ENCODE data around the gene HOXA6.

- TF ChIP-seq CTCF (IDR thresholded peaks at IDR 0.05) (no peak), EZH2phosphoT487 (IDR thresholded peaks at IDR 0.05) (peak; percentile 12), EZH2 (IDR thresholded peaks at IDR 0.05) (peak; percentile 4)
These were observed 47.9 kb downstream of the HOXA6 start for GRCh38 chr7:27099453-27100370.

Data from neural progenitor cell (in vitro differentiated cells).